OCI-M2 (cell line): ENCODE measurements around the gene SLC25A38.

Experiments
- DNase-seq: peaks from one replicate; lab custom pipeline; 2025; ENCODE audit not compliant: unreplicated experiment; lab: John Stamatoyannopoulos, UW

The SLC25A38 gene

DNA sequence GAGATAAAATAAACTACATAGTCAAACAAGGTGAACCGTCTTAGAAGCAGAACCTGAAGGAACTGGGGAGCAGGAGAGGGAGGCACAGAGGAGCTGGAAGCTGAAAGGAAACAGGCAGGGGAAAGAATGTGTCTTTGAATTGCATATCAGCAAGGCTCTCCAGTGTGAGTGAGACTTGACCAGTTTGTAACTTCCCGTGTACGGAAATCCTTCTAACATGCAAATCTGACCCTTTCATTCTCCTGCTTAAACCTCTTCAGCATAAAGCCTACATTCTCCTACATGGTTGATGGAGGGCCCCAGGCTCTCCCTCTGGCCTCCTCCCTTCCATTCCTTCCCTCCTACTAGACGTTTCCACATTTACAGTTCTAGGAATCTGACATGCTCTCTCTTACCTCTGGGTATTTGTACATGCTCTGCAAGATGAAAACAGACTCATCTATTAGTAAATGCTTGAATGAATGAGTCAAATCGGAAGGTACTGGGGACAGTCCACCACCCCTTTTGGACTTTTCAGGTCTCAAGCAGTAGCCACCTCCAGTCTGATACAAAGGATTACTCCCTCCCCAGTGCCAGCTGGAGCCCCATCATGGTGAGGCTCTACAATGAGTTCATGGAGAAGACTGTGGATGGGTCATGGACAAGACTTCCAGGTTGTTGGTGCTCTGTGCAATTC is 6.1 kb upstream of the SLC25A38 start:
- DNase-seq, result no peak

DNA sequence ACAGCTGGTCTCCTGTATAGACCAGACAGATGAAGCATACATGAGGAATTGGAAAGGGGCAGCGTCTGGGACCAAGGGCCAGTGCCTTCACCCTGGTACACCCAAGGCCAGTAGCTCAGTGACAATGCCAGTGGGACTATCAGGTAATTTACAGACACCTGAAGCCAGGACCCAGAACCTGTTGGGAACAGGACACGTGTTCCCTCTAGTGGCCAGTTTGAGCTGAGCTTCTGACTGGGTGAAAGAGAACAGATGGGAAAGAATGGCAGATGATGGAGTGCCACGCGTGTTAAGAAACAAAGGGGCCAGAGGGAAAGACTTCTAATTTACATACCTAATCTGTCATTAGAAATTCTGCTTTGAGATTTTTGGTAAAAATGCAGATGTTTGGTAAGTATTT is 5.1 kb upstream of the SLC25A38 start:
- DNase-seq, result no peak

DNA sequence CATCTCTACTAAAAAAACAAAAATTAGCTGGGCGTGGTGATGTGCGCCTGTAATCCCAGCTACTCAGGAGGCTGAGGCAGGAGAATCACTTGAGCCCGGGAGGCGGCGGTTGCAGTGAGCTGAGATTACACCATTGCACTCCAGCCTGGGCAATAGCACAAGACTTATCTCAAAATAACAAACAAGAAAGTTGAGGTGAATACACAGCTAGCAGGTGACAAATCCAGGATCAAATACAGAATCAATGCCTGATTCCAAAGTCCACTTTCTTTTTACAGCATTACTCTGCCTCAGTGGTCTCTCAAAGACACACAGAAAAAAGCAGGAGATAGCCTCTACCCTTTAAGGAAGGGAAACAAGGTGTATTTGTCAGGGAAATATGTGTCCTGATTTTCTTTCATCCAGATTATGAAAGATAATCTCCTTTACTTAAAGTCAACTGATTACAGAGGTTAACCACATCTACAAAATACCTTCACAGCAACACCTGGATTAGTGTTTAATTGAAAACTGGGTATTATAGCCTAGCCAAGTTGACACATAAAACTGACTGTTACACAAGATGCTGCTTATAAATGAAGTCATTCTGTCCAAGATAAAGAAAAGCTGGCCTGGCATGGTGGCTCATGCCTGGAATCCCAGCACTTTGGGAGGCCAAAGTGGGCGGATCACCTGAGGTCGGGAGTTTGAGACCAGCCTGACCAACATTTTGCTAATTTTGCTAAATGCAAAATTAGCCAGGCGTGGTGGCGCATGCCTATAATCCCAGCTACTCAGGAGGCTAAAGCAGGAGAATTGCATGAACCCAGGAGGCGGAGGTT is 4.0 kb upstream of the SLC25A38 start:
- DNase-seq, result no peak

DNA sequence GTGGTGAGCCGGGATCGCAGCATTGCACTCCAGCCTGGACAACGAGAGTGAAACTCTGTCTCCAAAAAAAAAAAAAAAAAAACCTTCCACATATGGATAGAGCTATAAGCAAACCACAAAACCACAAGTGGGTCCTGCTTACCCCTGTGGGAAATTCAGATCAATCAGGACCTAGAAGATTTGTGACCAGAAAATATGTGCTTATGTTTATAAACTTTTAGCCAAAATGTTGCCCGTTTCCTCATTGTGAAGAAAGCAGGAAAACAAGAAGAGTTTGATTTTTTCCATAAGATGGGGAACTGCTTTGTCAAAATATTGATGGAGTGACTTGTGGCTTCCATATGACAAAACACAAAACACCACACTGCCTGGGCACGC is 3.4 kb upstream of the SLC25A38 start:
- no peak for DNase-seq

DNA sequence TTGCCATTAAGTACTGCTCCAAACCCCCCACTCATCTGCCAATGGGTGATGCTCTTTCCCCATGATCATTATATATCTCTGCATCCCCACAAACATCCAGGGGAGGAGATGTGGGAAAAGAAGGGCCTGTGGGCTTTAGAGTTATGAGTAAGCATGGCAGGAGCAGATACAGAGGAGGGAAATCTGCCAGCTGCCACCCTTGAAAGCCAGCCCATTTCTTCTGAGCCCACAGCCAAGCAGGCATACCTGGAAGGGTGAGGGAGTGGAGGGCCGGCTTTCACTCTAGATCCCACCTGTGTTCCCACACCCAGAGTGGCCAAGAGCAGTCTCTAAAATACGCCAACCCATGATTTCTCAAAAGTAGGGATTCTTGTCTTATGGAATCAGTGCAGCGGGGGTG is 1.7 kb upstream of the SLC25A38 start:
- DNase-seq, result no peak

DNA sequence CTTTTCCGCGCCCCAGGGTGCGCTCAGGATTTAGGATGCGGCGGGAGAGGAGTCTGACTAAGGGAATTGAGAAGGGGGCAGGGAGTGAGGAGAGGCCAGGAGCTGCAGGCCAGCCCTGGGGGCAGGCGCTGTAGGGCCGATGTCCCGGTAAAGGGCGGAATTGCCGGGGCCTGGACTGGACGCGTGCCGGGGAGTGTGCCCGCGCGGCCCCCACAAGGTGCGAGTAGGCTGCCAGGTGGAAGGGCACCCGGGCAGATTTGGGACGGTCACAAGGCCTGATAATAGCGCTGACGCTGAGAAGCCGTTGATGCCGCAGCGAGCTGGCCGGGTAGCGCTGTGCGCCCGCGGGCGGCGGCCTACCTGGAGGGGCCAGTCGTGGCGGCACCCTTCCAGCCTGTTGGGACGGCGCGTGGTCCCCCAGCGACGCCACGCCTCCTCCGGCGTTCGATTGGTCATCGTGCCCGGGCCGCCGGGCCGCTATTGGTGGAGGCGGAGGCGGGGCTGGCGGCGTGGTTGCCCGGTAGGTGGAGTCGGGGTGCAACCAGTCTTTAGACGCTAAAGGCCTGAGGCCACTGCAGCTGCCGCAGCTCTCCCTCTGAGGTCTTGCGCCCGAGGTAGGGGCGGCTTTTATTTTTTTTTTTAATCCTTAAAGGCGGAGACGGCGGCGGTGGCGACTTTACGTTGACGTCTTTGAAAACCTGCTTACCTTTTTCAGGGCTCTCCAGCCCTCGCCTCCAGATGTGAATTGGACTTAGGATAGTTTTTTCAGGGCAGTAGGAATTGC is 903 bp downstream of the SLC25A38 start:
- no peak for DNase-seq

DNA sequence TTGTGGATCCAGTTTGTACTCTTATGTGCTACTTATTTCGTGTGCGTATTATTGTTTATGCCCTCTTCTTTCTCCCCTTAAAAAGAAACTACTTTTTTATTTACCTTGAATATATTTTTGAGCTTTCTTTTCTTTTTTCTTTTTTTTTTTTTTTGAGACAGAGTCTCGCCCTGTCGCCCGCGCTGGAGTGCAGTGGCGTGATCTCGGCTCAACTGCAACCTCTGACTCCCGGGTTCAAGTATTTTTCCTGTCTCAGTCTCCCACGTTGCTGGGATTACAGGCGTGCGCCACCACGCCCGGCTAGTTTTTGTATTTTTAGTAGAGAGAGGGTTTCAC is 1.5 kb downstream of the SLC25A38 start:
- DNase-seq, result no peak

- DNase-seq, result no peak
These were observed 2.4 kb downstream of the SLC25A38 start for GRCh38 chr3:39385456-39386090.

DNA sequence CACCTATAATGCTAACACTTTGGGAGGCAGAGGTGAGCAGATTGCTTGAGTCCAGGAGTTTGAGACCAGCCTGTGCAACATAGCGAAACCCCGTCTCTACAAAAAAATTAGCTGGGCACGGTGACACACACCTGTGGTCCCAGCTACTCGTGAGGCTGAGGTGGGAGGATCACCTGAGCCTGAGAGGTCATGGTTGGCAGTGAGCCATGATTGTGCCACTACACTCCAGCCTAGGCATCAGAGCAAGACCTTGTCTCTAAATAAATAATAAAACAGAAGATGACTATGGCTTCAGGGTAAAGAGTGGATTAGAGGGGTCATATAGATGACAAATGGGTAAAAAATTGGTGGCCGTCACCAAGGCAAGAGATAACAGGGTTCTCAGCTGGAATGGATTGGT is 3.1 kb downstream of the SLC25A38 start:
- DNase-seq, result no peak

- no peak for DNase-seq
These were observed 4.3 kb downstream of the SLC25A38 start for GRCh38 chr3:39387411-39387975.

- DNase-seq, result no peak
These were observed 5.0 kb downstream of the SLC25A38 start for GRCh38 chr3:39388153-39388552.

DNA sequence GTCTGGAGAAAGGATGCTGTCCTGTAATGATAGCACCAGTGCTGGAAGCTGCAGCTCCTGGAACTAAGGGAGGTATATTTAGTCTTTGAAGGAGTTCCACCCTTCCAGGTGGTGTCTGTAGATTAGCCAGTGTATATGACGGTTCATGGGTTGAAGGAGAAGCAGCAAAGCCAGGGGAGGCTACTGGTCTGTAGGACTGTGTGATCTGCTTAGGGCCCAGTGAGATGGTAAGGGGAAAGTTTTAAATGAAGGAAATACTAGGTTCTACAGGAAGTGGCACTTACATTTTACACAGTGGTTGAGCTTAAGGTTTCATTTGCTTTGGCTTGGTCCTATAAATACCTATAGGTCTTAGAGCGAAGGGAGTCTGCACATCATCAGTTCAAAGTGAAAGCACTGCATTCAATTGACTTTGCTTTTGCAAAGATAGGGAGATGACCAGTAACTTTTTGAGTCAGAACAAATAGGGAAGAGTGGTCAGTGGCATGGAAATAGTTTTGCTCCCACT is 5.6 kb downstream of the SLC25A38 start:
- no peak for DNase-seq

DNA sequence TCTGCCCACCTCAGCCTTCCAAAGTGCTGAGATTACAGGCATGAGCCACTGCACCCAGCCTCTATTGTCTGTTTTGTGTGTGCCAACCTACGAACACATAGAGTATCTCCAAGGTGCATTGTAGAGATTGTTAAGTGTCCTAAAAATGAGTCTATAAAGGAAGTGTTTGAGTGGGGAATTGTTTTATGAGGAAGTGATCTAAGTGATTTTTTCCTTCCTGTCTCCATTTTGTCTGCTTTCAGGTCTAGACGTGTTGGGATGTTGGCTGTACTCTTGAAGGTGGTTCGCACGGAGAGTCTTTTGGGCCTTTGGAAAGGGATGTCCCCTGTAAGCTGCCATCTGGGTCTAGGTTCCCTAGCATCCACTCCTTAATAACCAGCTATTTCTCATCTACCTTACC is 7.0 kb downstream of the SLC25A38 start:
- no peak for DNase-seq

DNA sequence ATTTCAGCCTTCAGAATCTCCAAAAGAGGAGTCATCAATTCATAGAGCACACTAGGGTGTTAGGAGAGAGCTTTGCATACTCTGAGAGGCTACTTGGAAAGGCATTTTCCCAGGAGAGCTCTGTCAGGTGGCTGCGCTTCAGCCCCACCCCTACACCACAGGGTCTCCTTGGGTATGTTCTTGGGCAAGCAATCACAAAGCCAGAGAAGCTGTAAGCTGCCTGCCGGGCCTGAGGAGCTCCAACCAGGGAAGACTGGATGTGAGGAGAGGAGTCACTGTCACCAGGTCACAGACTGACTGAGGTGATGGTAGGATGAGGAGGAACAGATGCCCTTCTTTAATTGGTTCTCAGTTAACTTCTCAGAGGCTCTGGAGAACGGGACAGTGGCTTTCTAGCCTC is 13.5 kb downstream of the SLC25A38 start:
- DNase-seq, result no peak

GRCh38 chr3:39398700-39399099 is 15.5 kb downstream of the SLC25A38 start:
- DNase-seq, result no peak

DNA sequence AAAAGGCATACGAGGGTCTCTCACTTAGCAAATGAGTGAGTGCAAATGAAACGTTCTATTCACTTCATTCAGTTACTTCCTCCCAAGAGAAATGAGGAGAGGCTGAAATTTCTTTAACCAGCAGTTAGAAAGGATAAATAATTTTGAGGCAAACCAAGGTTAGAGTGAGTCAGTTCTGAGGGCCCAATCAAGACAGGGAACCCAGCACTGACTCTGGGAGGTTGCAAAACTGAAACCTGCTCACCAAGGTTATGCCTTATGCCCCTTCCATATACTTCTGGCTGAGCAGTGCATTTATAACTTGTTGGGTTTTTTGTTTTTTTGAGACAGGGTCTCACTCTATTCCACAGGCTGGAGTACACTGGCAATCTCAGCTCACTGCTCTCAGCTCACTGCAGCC is 18.8 kb downstream of the SLC25A38 start:
- no peak for DNase-seq

DNA sequence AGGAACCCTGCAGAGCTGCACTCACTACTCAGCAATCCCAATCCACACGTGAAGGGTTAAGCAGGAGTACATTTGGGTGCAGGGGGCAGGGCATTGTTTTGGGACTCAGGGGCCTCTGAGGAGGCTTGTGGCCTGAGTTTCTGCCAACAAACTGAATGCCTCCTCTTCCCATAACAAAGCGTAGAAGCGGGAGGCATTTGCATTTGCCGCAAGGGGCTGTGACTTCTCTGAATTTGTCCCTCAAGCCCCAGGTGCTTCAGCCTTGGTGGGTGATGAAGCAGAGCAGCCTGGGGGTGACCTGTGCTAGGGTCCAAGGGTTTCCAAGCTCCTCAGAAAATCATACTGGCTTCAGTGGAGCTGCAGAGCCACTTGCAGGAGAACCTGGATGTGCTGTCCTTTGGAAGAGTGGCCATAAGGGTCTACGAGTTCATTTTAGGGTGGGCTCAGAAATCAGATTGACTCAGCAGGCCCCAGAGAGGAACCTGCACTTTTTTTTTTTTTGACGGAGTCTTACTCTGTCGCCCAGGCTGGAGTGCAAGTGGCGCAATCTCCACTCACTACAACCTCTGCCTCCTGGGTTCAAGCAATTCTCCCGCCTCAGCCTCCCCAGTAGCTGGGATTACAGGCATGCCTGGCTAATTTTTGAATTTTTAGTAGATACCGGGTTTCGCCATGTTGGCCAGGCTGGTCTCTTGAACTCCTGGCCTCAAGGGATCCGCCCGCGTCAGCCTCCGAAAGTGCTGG is 21.9 kb downstream of the SLC25A38 start:
- DNase-seq, result no peak

GRCh38 chr3:39405687-39406367 is 22.7 kb downstream of the SLC25A38 start:
- no peak for DNase-seq

- peak; percentile 80 for DNase-seq
These were observed 23.4 kb downstream of the SLC25A38 start, which contains the start of gene RPSA for GRCh38 chr3:39406368-39407258. Gene RPSA, plus strand, starts transcription at chr3:39406720. Its CDS starts 934 bp downstream, at chr3:39407654.
